Activated T-cell treated with anti-CD3 and anti-CD28 coated beads, Interleukin-2, amount 50 U/mL, for 72 hours (primary cell): ENCODE data around the gene NTF4. TPM values are rescaled to one million over a fixed set of nuclear protein-coding genes. Genes with fewer than 3 reads are reported as not detected.
"Not testable (repeated sequence)": the region's sequence is repeated elsewhere in the genome, so short reads cannot be mapped to it uniquely, and the experiment has no call there.

Experiments used
- ATAC-seq, 2 donors: fragments of 150-1000 bp; cut with Tn5 transposase; replicated peaks in 1 of 2; 2 replicates each; pipeline ENCODE4 v1.10.0; 2021; ENCODE audit warnings: moderate library complexity in 2 of 2, mild to moderate bottlenecking in 1 of 2
- DNase-seq, 2 donors: peaks; one replicate each; pipeline ENCODE4 v3.0.0; 2021 to 2022; ENCODE audit warnings: mixed read lengths in 1 of 2
- H3K27ac Mint-ChIP-seq: one replicate; pipeline ENCODE4 v1.8.0; 2022; ENCODE audit warnings: mild to moderate bottlenecking, moderate library complexity, mixed read lengths
- H3K27me3 Mint-ChIP-seq: one replicate; pipeline ENCODE4 v1.8.0; 2022; ENCODE audit warnings: low read depth, mixed read lengths
- H3K36me3 Mint-ChIP-seq, 2 donors: one replicate each; pipeline ENCODE4 v1.8.0; 2022; ENCODE audit warnings: mixed read lengths in 2 of 2, mild to moderate bottlenecking in 1 of 2; ENCODE audit not compliant: insufficient read depth in 2 of 2
- H3K4me1 Mint-ChIP-seq: one replicate; pipeline ENCODE4 v1.8.0; 2022; ENCODE audit warnings: low read depth, mixed read lengths
- H3K4me3 Mint-ChIP-seq, 2 donors: one replicate each; pipeline ENCODE4 v1.8.0; 2022; ENCODE audit warnings: mild to moderate bottlenecking in 2 of 2, mixed read lengths in 2 of 2, moderate library complexity in 2 of 2
- H3K9me3 Mint-ChIP-seq, 2 donors: one replicate each; pipeline ENCODE4 v1.8.0; 2022; ENCODE audit warnings: mixed read lengths in 2 of 2
- total RNA-seq, 2 donors: library from RNA; stranded (reverse); gene quantifications; one replicate each; pipeline ENCODE4 v1.2.3, GENCODE V29; 2022

NTF4 gene
- total RNA-seq, 2 donors from 2014 or later = not detected

DNA sequence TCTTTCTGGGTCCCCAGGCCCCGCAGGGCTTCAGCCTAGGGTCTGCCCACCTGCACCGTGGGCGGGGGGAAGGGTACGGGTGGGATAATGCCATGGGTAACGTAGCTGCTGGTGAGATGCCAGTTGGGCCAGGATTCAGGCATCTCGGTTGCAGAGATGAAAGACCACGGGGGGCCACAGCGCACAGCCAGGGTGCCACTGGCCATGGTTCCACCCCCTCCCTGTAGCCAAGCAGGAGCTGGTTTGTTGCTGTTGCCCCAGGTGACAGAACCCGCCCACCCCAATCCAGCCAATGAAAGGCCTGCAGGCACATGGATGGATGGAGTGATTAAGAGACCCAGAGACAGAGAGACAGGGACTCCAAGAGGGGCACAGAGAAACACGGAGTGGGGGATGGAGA, 6.1 kb downstream of the NTF4 start:
- DNase-seq = peak; percentile 39 to 57
- H3K4me3 Mint-ChIP-seq = peak overlapping the region in 1 of 2 donors; percentile 91
- H3K9me3 Mint-ChIP-seq = no peaks in the 10 kb centered on the region
- ATAC-seq = peak in 1 of 2 donors; percentile 43
- peaks cover 63% of the 10 kb centered on the region for H3K27me3 Mint-ChIP-seq
- no peaks in the 10 kb centered on the region for H3K36me3 Mint-ChIP-seq
- no peak overlapping the region for H3K27ac Mint-ChIP-seq
- peaks cover 25% of the 10 kb centered on the region for H3K4me1 Mint-ChIP-seq

DNA sequence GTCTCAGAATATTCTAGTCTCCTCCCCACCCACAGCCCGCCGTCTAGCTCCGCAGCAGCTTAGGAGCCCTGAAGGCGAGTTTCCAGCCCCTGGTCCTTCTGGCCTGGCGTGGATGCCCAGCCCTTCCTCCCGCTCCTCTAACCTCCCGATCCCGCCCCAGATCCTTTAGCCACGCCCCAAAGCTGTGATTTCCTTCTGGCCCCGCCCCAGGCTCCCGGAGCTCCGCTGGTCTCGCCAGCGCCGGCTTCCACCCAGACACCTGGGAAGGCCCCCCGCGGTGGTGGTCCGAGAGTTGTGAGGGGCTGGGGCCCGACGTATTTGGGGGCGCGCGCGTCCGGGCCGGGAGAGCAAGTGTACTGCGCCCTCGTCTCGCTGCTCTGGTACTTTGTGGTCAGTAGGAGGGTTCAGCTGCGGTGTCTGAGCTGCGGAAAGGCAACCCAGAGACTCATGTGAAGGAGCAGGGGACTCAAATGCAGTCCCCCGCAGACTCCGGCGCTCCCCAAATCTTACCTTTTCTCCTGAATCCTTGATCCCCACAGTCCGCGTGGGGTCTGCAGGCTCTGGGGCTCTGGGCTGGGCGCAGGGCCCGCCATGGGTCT, 6.9 kb downstream of the NTF4 start, which contains the start of gene CGB7:
TSS of gene CGB7 (minus strand) at position 114 of the 599 bp plus-strand sequence. CDS start 2,374 bp downstream, outside the sequence.
- Mint-ChIP-seq H3K27me3 (peaks cover 54% of the 10 kb centered on the region), H3K27ac (no peak within 1 kb of the TSS)

DNA sequence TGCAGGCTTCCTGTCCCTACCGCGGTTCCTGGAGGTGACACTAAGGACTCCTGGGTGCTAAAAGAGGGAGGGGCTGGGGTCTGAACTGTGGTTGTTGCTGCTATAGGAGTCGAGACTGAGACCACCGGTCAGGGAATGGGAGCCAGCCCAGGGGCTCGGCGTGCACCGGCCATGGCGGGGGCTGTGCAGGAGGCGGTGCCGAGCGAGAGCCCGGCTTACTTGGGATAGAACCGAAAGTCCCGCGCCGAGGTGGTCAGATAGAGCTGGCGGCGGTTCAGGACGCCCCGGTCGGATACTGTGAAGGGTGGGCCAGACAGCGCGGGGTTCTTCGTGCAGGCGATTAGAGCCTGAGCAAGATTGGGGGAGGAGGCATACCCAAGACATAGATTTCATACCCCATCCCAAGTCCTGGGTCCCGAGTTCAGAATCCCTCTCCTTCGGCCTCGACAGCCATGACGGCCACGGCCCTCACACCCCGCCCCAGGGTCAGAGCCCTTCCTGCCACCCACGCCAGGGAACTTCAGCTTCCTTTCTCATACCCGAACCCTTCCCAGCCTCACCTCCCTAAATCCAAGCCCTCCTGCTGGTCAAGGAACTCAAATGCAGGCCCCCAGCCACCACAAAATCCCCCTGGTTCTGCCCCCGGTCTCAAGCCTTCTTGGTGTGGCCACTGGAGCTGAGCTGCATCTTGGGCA, 7.6 kb downstream of the NTF4 start:
- peak in 1 of 2 donors; percentile 20 for ATAC-seq
- not testable (repeated sequence) for H3K27ac Mint-ChIP-seq, H3K36me3 Mint-ChIP-seq, DNase-seq, H3K9me3 Mint-ChIP-seq
- Mint-ChIP-seq H3K4me3 (peak overlapping the region; percentile 85 to 91), H3K27me3 (peaks cover 54% of the 10 kb centered on the region), H3K4me1 (peaks cover 25% of the 10 kb centered on the region)

More for the DNA sequence above, 6.9 kb downstream of the NTF4 start, which contains the start of gene CGB7:
- Mint-ChIP-seq H3K4me3 (peak within 1 kb of the TSS; percentile 85 to 91), H3K36me3 (no peaks in the 10 kb centered on the region), H3K4me1 (peaks cover 25% of the 10 kb centered on the region), H3K9me3 (no peaks in the 10 kb centered on the region)
- DNase-seq (peak; percentile 39 to 40), ATAC-seq (peak; percentile 41 to 45)

DNA sequence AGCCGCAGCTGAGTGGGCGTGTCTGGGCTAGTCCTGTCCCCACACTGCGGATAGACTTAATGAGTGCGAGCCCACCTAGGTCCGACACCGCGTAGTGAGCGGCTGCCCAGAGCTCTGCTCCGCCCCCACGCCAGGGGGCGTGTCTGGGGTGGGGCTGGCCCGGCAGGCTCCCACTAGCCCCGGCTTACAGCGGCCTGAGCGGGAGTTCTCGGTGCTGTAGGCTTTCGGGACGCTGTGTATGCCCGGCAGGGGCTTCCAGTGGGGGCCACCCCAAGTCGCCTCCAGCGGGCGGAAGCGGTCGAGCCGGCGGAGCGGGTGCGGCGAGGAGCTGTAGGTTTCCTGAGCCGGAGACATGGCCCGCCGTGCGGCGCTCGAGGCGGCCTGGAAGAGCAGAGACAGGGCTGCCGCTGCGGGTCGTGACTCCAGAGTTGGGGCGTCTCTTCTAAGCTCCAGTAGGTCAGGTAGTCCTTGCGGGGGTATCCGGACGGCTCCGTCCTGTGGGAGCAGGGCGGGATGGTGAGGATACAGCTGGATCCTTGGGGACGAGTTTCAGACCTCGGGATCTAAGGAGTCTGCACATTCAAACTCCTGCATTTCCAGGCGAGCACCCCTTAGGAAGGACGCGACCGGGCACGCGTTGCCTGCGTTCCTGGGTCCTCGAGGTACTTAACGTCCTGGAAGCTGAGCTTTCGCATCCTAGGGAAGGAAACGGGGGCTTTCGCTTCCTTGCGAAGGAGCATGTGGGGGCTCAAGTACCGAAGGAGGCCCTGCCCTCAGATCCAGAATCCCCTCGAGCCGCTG, 8.3 kb downstream of the NTF4 start:
- no peak overlapping the region for H3K27ac Mint-ChIP-seq
- H3K4me3 Mint-ChIP-seq = peak overlapping the region; percentile 85 to 91
- ATAC-seq (peak; percentile 79 to 87), DNase-seq (peak; percentile 61 to 70)
- peaks cover 49% of the 10 kb centered on the region for H3K27me3 Mint-ChIP-seq
- peaks cover 25% of the 10 kb centered on the region for H3K4me1 Mint-ChIP-seq
- H3K9me3 Mint-ChIP-seq = no peaks in the 10 kb centered on the region
- H3K36me3 Mint-ChIP-seq = no peaks in the 10 kb centered on the region

DNA sequence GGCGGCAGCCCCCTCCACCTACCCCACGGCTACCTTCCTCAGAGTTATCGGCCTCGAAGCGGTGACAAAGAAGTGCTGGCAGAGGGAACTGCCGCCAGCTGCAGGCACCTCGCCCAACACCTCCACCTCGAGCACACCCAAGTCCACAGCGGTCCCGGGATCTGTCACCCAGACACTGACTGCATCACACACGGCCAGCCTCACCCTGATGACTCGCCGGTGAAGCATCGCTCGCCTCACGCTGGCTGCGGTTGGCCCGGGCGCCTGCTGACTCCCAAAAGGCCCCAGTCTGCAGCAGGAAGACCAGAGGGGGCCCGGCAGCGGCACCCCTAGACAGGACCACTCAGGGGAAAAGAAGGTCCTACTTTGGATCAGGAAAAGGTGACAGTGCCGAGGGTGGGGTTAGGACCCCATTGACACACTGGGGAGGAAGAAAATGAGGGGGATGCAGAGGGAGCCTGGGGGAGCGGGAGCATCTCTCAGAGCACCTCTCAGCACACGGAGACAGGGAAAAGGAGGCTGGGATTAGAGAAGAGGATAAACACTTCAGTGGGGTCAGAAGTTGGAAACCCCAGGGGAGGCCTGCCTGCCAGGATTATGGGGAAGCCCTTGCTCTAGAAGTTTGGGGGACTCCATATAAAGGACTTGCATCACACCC, 14.1 kb downstream of the NTF4 start:
- H3K9me3 Mint-ChIP-seq, H3K4me1 Mint-ChIP-seq, H3K4me3 Mint-ChIP-seq, H3K36me3 Mint-ChIP-seq, H3K27me3 Mint-ChIP-seq, DNase-seq, ATAC-seq, H3K27ac Mint-ChIP-seq: not testable (repeated sequence)

DNA sequence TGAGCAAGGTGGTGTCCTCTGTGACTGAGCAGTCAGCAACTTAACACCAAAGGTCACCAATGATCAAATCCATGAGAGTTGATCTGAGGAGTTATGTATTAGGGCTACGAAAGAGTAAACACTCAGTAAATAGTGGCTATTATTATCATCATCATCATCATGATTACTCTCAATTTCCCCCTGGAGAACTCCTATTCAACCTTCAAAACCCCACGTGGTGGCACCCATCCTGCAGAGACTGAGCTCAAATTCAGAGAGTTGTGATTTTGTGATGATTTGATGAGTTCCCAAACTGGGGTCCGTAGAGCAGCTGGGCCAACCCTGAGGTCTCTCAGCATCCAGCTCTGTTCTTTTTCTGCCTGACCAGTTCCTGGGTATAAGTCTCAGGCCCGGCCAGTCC, 14.8 kb downstream of the NTF4 start:
- DNase-seq, ATAC-seq, H3K27ac Mint-ChIP-seq, H3K4me3 Mint-ChIP-seq, H3K36me3 Mint-ChIP-seq, H3K9me3 Mint-ChIP-seq, H3K4me1 Mint-ChIP-seq, H3K27me3 Mint-ChIP-seq: not testable (repeated sequence)

DNA sequence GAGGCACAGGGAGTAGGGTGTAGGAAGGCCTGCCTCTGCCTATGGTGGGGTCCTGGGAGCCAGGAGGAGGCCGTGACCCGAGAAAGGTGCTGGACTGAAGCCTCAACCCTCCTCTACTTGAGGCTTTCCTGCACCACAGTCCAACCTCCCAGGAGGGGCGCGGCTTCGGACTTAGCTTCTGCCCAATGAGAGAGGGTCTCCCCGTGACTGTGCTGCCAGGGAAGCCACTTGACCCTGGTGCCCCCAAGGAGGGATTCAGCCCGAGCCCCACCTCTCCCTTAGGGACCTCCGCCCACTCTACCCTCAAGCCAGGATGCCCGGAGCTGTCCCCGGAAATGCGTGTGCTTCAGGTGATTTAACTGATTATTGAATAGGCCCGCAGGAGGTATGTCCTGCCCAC, 15.6 kb downstream of the NTF4 start, which contains the start of gene CGB8:
TSS of gene CGB8 (minus strand) at position 101 of the 400 bp plus-strand sequence. CDS start 372 bp downstream, outside the sequence.
- H3K4me1 Mint-ChIP-seq, DNase-seq, H3K27ac Mint-ChIP-seq, H3K36me3 Mint-ChIP-seq, H3K9me3 Mint-ChIP-seq, ATAC-seq, H3K27me3 Mint-ChIP-seq, H3K4me3 Mint-ChIP-seq: not testable (repeated sequence)

DNA sequence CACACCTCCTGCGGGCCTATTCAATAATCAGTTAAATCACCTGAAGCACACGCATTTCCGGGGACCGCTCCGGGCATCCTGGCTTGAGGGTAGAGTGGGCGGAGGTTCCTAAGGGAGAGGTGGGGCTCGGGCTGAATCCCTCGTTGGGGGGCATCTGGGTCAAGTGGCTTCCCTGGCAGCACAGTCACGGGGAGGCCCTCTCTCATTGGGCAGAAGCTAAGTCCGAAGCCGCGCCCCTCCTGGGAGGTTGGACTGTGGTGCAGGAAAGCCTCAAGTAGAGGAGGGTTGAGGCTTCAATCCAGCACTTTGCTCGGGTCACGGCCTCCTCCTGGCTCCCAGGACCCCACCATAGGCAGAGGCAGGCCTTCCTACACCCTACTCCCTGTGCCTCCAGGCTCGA, 21.1 kb downstream of the NTF4 start, which contains the start of gene CGB5:
TSS of gene CGB5 (plus strand) at position 301 of the 400 bp plus-strand sequence. CDS start 362 bp downstream, outside the sequence.
- ATAC-seq = not testable (repeated sequence)

DNA sequence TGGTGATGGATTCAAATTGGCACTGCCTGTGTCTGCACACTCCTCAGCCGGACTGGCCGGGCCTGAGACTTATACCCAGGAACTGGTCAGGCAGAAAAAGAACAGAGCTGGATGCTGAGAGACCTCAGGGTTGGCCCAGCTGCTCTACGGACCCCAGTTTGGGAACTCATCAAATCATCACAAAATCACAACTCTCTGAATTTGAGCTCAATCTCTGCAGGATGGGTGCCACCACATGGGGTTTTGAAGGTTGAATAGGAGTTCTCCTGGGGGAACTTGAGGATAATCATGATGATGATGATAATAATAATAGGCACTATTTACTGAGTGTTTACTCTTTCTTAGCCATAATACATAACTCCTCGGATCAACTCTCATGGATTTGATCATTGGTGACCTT, 22.0 kb downstream of the NTF4 start:
- ATAC-seq, H3K36me3 Mint-ChIP-seq, DNase-seq, H3K9me3 Mint-ChIP-seq, H3K27me3 Mint-ChIP-seq, H3K27ac Mint-ChIP-seq, H3K4me3 Mint-ChIP-seq, H3K4me1 Mint-ChIP-seq: not testable (repeated sequence)

More for the DNA sequence above, 21.1 kb downstream of the NTF4 start, which contains the start of gene CGB5:
- H3K9me3 Mint-ChIP-seq, H3K27me3 Mint-ChIP-seq, H3K27ac Mint-ChIP-seq, H3K4me3 Mint-ChIP-seq, DNase-seq, H3K36me3 Mint-ChIP-seq, H3K4me1 Mint-ChIP-seq: not testable (repeated sequence)

DNA sequence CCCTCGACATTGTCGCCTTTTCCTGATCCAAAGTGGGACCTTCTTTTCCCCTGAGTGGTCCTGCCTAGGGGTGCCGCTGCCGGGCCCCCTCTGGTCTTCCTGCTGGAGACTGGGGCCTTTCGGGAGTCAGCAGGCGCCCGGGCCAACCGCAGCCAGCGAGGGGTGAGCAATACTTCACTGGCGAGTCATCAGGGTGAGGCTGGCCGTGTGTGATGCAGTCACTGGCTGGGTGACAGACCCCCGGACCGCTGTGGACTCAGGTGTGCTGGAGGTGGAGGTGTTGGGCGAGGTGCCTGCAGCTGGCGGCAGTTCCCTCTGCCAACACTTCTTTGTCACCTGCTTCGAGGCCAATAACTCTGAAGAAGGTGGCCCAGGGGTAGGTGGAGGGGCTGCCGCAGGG, 22.4 kb downstream of the NTF4 start:
- Mint-ChIP-seq H3K9me3 (no peaks in the 10 kb centered on the region), H3K27ac (no peak overlapping the region), H3K4me1 (no peaks in the 10 kb centered on the region), H3K36me3 (no peaks in the 10 kb centered on the region), H3K4me3 (no peak overlapping the region), H3K27me3 (no peaks in the 10 kb centered on the region)
- DNase-seq (no peak), ATAC-seq (no peak)

DNA sequence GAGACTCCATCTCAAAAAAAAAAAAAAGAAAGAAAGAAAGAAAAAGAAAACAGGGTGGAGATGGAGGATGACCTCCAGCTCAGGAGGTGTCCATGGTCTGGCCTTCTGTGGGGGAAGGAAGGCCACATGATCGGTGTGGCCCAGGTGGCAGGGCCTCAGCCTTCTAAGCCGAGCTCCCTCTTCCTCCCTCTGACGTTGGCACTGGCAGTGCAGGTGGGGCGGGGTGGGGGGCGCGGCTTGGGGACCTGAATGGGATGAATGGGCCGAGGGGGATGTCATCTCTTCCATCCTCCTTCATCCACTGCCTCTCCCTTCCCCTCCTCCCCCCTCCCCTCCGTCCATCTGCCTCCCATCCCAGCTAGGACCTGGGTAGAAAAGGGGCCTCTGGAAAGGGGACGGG, 24.9 kb downstream of the NTF4 start:
- not testable (repeated sequence) for H3K9me3 Mint-ChIP-seq, ATAC-seq, H3K27ac Mint-ChIP-seq, DNase-seq, H3K4me3 Mint-ChIP-seq, H3K27me3 Mint-ChIP-seq, H3K4me1 Mint-ChIP-seq, H3K36me3 Mint-ChIP-seq

DNA sequence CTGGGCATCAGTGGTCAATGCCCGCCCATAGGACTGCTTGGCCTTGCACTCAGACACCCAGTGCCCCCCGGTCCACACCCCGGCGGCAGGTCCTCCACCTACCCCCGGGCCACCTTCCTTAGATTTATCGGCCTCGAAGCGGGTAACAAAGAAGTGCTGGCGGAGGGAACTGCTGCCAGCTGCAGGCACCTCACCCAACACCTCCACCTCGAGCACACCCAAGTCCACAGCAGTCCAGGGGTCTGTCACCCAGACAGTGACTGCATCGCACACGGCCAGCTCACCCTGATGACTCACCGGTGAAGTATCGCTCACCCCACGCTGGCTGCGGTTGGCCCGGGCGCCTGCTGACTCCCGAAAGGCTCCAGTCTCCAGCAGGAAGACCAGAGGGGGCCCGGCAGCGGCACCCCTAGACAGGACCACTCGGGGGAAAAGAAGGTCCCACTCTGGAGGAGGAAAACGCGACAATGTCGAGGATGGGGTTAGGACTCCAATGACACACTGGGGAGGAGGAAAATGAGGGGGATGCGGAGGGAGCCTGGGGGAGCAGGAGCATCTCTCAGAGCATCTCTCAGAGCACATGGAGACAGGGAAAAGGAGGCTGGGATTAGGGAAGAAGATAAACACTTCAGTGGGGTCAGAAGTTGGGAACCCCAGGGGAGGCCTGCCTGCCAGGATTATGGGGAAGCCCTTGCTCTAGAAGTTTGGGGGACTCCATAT, 25.9 kb downstream of the NTF4 start:
- not testable (repeated sequence) for H3K36me3 Mint-ChIP-seq, H3K9me3 Mint-ChIP-seq, H3K27ac Mint-ChIP-seq, H3K27me3 Mint-ChIP-seq, DNase-seq, H3K4me3 Mint-ChIP-seq, ATAC-seq, H3K4me1 Mint-ChIP-seq
